Activated CD4-positive, alpha-beta memory T cell treated with anti-CD3 and anti-CD28 coated beads for 36 hours (primary cell): ENCODE results near the gene TMEM134. TPM values are rescaled to one million over a fixed set of nuclear protein-coding genes. Genes with fewer than 3 reads are reported as not detected.

Experiments
- CTCF ChIA-PET: fragments of 350-600 bp; sonication (Branson Sonifier 250); formaldehyde crosslinking; loops from one replicate; lab custom pipeline; 2021; ENCODE audit warnings: antibody characterized with exemption, inconsistent platforms; lab: Charles Lee
- POLR2A ChIA-PET: fragments of 350-600 bp; sonication (Branson Sonifier 250); formaldehyde crosslinking; loops from one replicate; lab custom pipeline; 2021; ENCODE audit warnings: antibody characterized with exemption; lab: Charles Lee
- DNase-seq: peaks from one replicate; pipeline ENCODE4 v3.0.0-alpha.2; 2020
- H3K27ac Mint-ChIP-seq: one replicate; pipeline ENCODE4 v1.8.0; 2021; ENCODE audit warnings: mixed read lengths
- H3K27me3 Mint-ChIP-seq: one replicate; pipeline ENCODE4 v1.8.0; 2021; ENCODE audit warnings: mixed read lengths
- H3K36me3 Mint-ChIP-seq: one replicate; pipeline ENCODE4 v1.8.0; 2021; ENCODE audit warnings: mixed read lengths
- H3K4me1 Mint-ChIP-seq: one replicate; pipeline ENCODE4 v1.8.0; 2021; ENCODE audit warnings: low read depth, mixed read lengths
- H3K4me3 Mint-ChIP-seq: one replicate; pipeline ENCODE4 v1.8.0; 2021; ENCODE audit warnings: mild to moderate bottlenecking, mixed read lengths
- H3K9me3 Mint-ChIP-seq: one replicate; pipeline ENCODE4 v1.8.0; 2021; ENCODE audit warnings: mixed read lengths
- intact Hi-C: fragments of 100-400 bp; cut with micrococcal nuclease; formaldehyde crosslinking; loops from one replicate; pipeline ENCODE4 v1.15.1; 2023
- total RNA-seq, 2 experiments: library from RNA; stranded (reverse); gene quantifications; one replicate each; pipeline ENCODE4 v1.2.3, GENCODE V29; 2021

The TMEM134 gene
- total RNA-seq, 2 experiments from 2014 or later: 68.2 to 75.2 TPM

- no peak for DNase-seq
- Mint-ChIP-seq H3K4me3 (no peak overlapping the region), H3K4me1 (peaks cover 28% of the 10 kb centered on the region), H3K9me3 (no peaks in the 10 kb centered on the region), H3K36me3 (no peaks in the 10 kb centered on the region), H3K27ac (no peak overlapping the region), H3K27me3 (no peaks in the 10 kb centered on the region)
- POLR2A ChIA-PET: interaction anchor here (1.0 to 2.4 kb wide), 3 partner anchors 13 to 32 kb away, joined by 3 to 8 read pairs (median 3); partner anchors contain the start of gene PTPRCAP
- CTCF ChIA-PET: no interaction called here
- intact Hi-C loops: no loop called here
Observed at GRCh38 chr11:67451658-67451976, 17.4 kb downstream of the TMEM134 start.

GRCh38 chr11:67450796-67451657 lies 18.0 kb downstream of the TMEM134 start:
- H3K27ac Mint-ChIP-seq: no peak overlapping the region
- CTCF ChIA-PET: no interaction called here

GRCh38 chr11:67449116-67449844 lies 19.8 kb downstream of the TMEM134 start:
- Mint-ChIP-seq H3K27me3 (no peaks in the 10 kb centered on the region), H3K4me1 (peaks cover 50% of the 10 kb centered on the region), H3K27ac (no peak overlapping the region), H3K4me3 (no peak overlapping the region), H3K36me3 (no peaks in the 10 kb centered on the region), H3K9me3 (no peaks in the 10 kb centered on the region)
- ChIA-PET CTCF (interaction anchor here (0.6 kb wide), 1 partner anchor 12 kb away, joined by 3 read pairs; the partner anchor contains the start of gene PTPRCAP), POLR2A (interaction anchor here (0.6 to 2.4 kb wide), 4 partner anchors 12 to 114 kb away, joined by 3 to 8 read pairs (median 4); partner anchors contain the start of genes PPP1CA, PTPRCAP and RPS6KB2)
- no peak for DNase-seq
- intact Hi-C loops: no loop called here

More at GRCh38 chr11:67450796-67451657, 18.0 kb downstream of the TMEM134 start:
- intact Hi-C loops: no loop called here
- POLR2A ChIA-PET: interaction anchor here (1.1 to 2.4 kb wide), 3 partner anchors 14 to 49 kb away, joined by 3 to 8 read pairs (median 3); partner anchors contain the start of genes PPP1CA and PTPRCAP
- peaks cover 33% of the 10 kb centered on the region for H3K4me1 Mint-ChIP-seq
- no peak overlapping the region for H3K4me3 Mint-ChIP-seq
- H3K27me3 Mint-ChIP-seq: no peaks in the 10 kb centered on the region
- H3K9me3 Mint-ChIP-seq: no peaks in the 10 kb centered on the region
- no peaks in the 10 kb centered on the region for H3K36me3 Mint-ChIP-seq
- no peak for DNase-seq

GRCh38 chr11:67448220-67448609 lies 20.8 kb downstream of the TMEM134 start:
- Mint-ChIP-seq H3K27me3 (no peaks in the 10 kb centered on the region), H3K36me3 (no peaks in the 10 kb centered on the region), H3K4me1 (peaks cover 54% of the 10 kb centered on the region), H3K27ac (no peak overlapping the region), H3K4me3 (no peak overlapping the region), H3K9me3 (no peaks in the 10 kb centered on the region)
- intact Hi-C loops: no loop called here
- ChIA-PET POLR2A (interaction anchor here (1.3 kb wide), 1 partner anchor 11 kb away, joined by 7 read pairs; the partner anchor contains the start of gene PTPRCAP), CTCF (no interaction called here)
- DNase-seq: no peak

GRCh38 chr11:67445515-67445914 lies 23.5 kb downstream of the TMEM134 start:
- Mint-ChIP-seq H3K27ac (peak overlapping the region; percentile 79), H3K9me3 (no peaks in the 10 kb centered on the region), H3K4me3 (peak overlapping the region; percentile 77), H3K4me1 (peaks cover 71% of the 10 kb centered on the region), H3K27me3 (no peaks in the 10 kb centered on the region), H3K36me3 (no peaks in the 10 kb centered on the region)
- intact Hi-C loops: no loop called here
- ChIA-PET POLR2A (interaction anchor here (0.6 to 1.0 kb wide), 2 partner anchors 9 to 15 kb away, joined by 3 to 4 read pairs; no protein-coding TSS in a partner anchor), CTCF (interaction anchor here (0.6 to 1.1 kb wide), 2 partner anchors 44 to 55 kb away, joined by 3 read pairs; partner anchors contain the start of gene PPP1CA)
- DNase-seq: no peak

GRCh38 chr11:67442504-67443404 lies 26.3 kb downstream of the TMEM134 start:
- CTCF ChIA-PET: interaction anchor here (0.8 kb wide), 1 partner anchor 26 kb away, joined by 3 read pairs; the partner anchor contains the start of gene TMEM134
- Mint-ChIP-seq H3K36me3 (peaks cover 20% of the 10 kb centered on the region), H3K9me3 (no peaks in the 10 kb centered on the region), H3K4me3 (peak overlapping the region; percentile 59), H3K4me1 (peaks cover 69% of the 10 kb centered on the region), H3K27ac (peak overlapping the region; percentile 51), H3K27me3 (no peaks in the 10 kb centered on the region)
- POLR2A ChIA-PET: interaction anchor here (0.8 to 1.0 kb wide), 2 partner anchors 22 to 43 kb away, joined by 3 read pairs; no protein-coding TSS in a partner anchor
- DNase-seq: no peak
- intact Hi-C loops: no loop called here

- intact Hi-C loops: no loop called here
- DNase-seq: no peak
- Mint-ChIP-seq H3K27ac (peak overlapping the region; percentile 42), H3K36me3 (peaks cover 27% of the 10 kb centered on the region), H3K4me3 (no peak overlapping the region), H3K27me3 (no peaks in the 10 kb centered on the region), H3K4me1 (peaks cover 60% of the 10 kb centered on the region), H3K9me3 (no peaks in the 10 kb centered on the region)
- ChIA-PET CTCF (no interaction called here), POLR2A (no interaction called here)
Observed at GRCh38 chr11:67441731-67442351, 27.2 kb downstream of the TMEM134 start.

- Mint-ChIP-seq H3K9me3 (no peaks in the 10 kb centered on the region), H3K27me3 (no peaks in the 10 kb centered on the region), H3K36me3 (peaks cover 32% of the 10 kb centered on the region), H3K4me1 (peaks cover 57% of the 10 kb centered on the region), H3K27ac (peak overlapping the region; percentile 69), H3K4me3 (no peak overlapping the region)
- no peak for DNase-seq
- ChIA-PET CTCF (interaction anchor here (0.9 kb wide), 1 partner anchor 27 kb away, joined by 3 read pairs; no protein-coding TSS in a partner anchor), POLR2A (interaction anchor here (1.0 to 6.8 kb wide), 3 partner anchors 13 to 45 kb away, joined by 3 to 67 read pairs (median 3); partner anchors contain the start of genes AIP and RPS6KB2)
- intact Hi-C loops: no loop called here
Observed at GRCh38 chr11:67441098-67441563, 27.9 kb downstream of the TMEM134 start.

GRCh38 chr11:67440229-67441097 lies 28.6 kb downstream of the TMEM134 start:
- H3K36me3 Mint-ChIP-seq: peaks cover 39% of the 10 kb centered on the region
- peak overlapping the region; percentile 85 for H3K4me3 Mint-ChIP-seq
- peaks cover 55% of the 10 kb centered on the region for H3K4me1 Mint-ChIP-seq
- DNase-seq: peak; percentile 56
- H3K9me3 Mint-ChIP-seq: no peaks in the 10 kb centered on the region
- H3K27ac Mint-ChIP-seq: peak overlapping the region; percentile 95
- no peaks in the 10 kb centered on the region for H3K27me3 Mint-ChIP-seq
- intact Hi-C loops: no loop called here
- ChIA-PET POLR2A (interaction anchor here (0.8 to 6.8 kb wide), 4 partner anchors 12 to 84 kb away, joined by 3 to 67 read pairs (median 4); partner anchors contain the start of genes AIP and RPS6KB2), CTCF (interaction anchor here (0.9 to 2.4 kb wide), 2 partner anchors 12 to 28 kb away, joined by 3 to 6 read pairs; partner anchors contain the start of gene RPS6KB2)
